NT2/D1 (cell line): ENCODE data around the gene CLIC5.

Experiments
- SUZ12 ChIP-seq: IDR thresholded peaks from 2 replicates; pipeline ENCODE4 v1.6.1; 2011; ENCODE audit not compliant: insufficient read length, insufficient read depth; ENCODE audit errors: extremely low read depth
- YY1 ChIP-seq: IDR thresholded peaks from 2 replicates; pipeline ENCODE4 v1.6.1; 2011; ENCODE audit not compliant: insufficient read length, insufficient read depth
- ZNF274 ChIP-seq: IDR thresholded peaks from 2 replicates; pipeline ENCODE4 v1.6.1; 2011; ENCODE audit warnings: mild to moderate bottlenecking, low read depth, low read length

DNA sequence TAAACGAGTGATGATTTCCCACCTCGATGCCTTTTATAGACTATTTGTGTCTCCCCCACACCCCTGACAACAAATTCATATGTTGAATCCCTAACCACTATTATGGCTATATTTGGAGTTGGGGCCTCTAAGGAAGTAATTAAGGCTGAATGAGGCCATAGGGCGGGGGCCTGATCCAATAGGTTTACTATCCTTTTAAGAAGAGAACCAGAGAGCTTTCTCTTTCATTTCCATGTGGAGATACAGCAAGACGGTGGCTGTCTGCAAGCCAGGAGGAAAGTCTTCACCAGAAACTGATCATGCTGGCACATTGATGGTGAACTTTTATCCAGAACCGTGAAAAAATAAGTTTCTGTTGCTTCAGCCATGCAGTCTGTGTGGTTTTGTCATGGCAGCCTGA, 38.9 kb upstream of the CLIC5 start:
- no peak for TF ChIP-seq SUZ12
- no peak for TF ChIP-seq ZNF274
- TF ChIP-seq YY1 = no peak
